Measurements from ENCODE around the gene CDKN2AIP.

CDKN2AIP gene

DNA sequence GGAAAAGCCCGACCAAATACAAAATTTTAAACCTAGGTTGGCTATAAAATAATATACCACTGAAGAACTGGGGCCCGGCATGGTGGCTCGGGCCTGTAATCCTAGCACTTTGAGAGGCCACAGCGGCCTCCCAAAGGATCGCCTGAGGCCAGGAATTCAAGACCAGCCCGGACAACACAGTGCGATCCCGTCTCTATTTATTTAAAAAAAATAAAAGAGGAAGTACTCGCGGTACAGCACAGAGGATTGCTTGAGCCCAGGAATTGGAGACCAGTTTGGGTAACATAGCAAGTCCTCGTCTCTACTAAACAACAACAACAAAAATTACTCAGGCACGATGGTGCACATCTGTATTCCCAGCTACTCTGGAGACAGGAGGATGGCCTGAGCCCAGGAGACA lies 44.8 kb upstream of the CDKN2AIP start:
- Histone ChIP-seq H4K20me1 (ENCODE audit: insufficient read depth, low read length, poor library complexity, severe bottlenecking) (no peaks in the 10 kb centered on the region), H3K27me3 (ENCODE audit: insufficient read depth, low read length, poor library complexity, severe bottlenecking) (no peaks in the 10 kb centered on the region), H3K9me3 (ENCODE audit: insufficient read depth, low read depth, low read length) (no peaks in the 10 kb centered on the region), H3K4me2 (ENCODE audit: low read depth, low read length, poor library complexity, severe bottlenecking) (no peak overlapping the region), H3K4me3 (ENCODE audit: low read length, poor library complexity, severe bottlenecking) (no peak overlapping the region), H3K79me2 (ENCODE audit: insufficient read depth, low read length) (no peaks in the 10 kb centered on the region), H3F3A (ENCODE audit: low read depth) (no peaks in the 10 kb centered on the region; the same call in 1 of the 2 replicates), H2AFZ (ENCODE audit: low read length) (no peak overlapping the region), H3K9ac (ENCODE audit: low read depth, low read length, poor library complexity, severe bottlenecking) (no peak overlapping the region), H3K9me2 (replicated peaks; ENCODE audit: low read depth, low read length) (no peaks in the 10 kb centered on the region), H3K36me3 (ENCODE audit: insufficient read depth, low read length) (no peaks in the 10 kb centered on the region), H3K4me1 (ENCODE audit: insufficient read depth, low read length, poor library complexity, severe bottlenecking) (peaks cover 27% of the 10 kb centered on the region)
- TF ChIP-seq, protein P1, sequence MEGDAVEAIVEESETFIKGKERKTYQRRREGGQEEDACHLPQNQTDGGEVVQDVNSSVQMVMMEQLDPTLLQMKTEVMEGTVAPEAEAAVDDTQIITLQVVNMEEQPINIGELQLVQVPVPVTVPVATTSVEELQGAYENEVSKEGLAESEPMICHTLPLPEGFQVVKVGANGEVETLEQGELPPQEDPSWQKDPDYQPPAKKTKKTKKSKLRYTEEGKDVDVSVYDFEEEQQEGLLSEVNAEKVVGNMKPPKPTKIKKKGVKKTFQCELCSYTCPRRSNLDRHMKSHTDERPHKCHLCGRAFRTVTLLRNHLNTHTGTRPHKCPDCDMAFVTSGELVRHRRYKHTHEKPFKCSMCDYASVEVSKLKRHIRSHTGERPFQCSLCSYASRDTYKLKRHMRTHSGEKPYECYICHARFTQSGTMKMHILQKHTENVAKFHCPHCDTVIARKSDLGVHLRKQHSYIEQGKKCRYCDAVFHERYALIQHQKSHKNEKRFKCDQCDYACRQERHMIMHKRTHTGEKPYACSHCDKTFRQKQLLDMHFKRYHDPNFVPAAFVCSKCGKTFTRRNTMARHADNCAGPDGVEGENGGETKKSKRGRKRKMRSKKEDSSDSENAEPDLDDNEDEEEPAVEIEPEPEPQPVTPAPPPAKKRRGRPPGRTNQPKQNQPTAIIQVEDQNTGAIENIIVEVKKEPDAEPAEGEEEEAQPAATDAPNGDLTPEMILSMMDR (conservative IDR thresholded peaks at IDR 0.05; ENCODE audit: low read length), result no peak
- TF ChIP-seq EZH2phosphoT487 (IDR thresholded peaks at IDR 0.05; ENCODE audit: borderline replicate concordance), result no peak

DNA sequence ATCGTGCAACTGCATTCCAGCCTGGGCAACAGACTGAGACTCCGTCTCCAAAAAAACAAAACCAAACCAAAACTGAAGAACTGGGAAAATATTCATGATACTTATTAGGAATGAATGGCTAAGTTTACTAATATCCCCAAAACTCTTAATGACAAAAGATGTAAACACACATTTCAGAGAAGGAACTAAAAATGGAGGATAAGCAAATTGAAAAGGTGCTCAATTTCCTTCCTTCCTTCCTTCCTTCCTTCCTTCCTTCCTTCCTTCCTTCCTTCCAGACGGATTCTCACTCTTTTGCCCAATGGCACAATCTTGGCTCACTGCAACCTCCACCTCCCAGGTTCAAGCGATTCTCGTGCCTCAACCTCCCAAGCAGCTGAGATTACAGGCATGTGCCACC lies 44.4 kb upstream of the CDKN2AIP start:
- Histone ChIP-seq H3K4me1 (ENCODE audit: insufficient read depth, low read length, poor library complexity, severe bottlenecking) (peaks cover 27% of the 10 kb centered on the region), H3K9ac (ENCODE audit: low read depth, low read length, poor library complexity, severe bottlenecking) (no peak overlapping the region), H3K27me3 (ENCODE audit: insufficient read depth, low read length, poor library complexity, severe bottlenecking) (no peaks in the 10 kb centered on the region), H3K4me3 (ENCODE audit: low read length, poor library complexity, severe bottlenecking) (no peak overlapping the region), H3K9me3 (ENCODE audit: insufficient read depth, low read depth, low read length) (no peaks in the 10 kb centered on the region), H4K20me1 (ENCODE audit: insufficient read depth, low read length, poor library complexity, severe bottlenecking) (no peaks in the 10 kb centered on the region), H3K36me3 (ENCODE audit: insufficient read depth, low read length) (no peaks in the 10 kb centered on the region), H3K4me2 (ENCODE audit: low read depth, low read length, poor library complexity, severe bottlenecking) (no peak overlapping the region), H3F3A (ENCODE audit: low read depth) (no peaks in the 10 kb centered on the region; the same call in 1 of the 2 replicates), H3K79me2 (ENCODE audit: insufficient read depth, low read length) (no peaks in the 10 kb centered on the region), H3K9me2 (replicated peaks; ENCODE audit: low read depth, low read length) (no peaks in the 10 kb centered on the region), H2AFZ (ENCODE audit: low read length) (no peak overlapping the region)
- TF ChIP-seq, protein P1 (conservative IDR thresholded peaks at IDR 0.05; ENCODE audit: low read length), result no peak

DNA sequence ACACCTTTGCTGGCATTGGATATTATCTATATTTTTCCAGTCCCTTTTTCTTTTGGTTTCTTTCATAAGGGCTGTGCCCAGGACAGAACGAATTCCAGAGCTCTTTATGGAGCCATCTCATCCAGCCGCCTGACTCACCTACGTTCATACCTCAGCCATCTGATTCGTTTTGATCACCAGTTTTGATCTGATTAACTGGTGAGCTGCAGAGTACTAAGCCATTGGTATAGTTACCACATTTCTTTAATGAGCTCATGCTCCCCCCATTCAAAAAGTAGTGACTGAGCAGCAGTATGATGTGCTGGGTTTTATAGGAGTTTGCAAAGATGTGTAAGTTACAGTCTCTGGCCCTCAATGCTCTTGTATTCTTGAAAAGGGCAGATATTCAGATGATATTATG lies 43.0 kb upstream of the CDKN2AIP start:
- TF ChIP-seq, protein P1 (conservative IDR thresholded peaks at IDR 0.05; ENCODE audit: low read length), result no peak
- TF ChIP-seq EZH2phosphoT487 (IDR thresholded peaks at IDR 0.05; ENCODE audit: borderline replicate concordance), result no peak
- H3K4me1 ChIP-seq (ENCODE audit: insufficient read depth, low read length, poor library complexity, severe bottlenecking), result peaks cover 31% of the 10 kb centered on the region

More for the DNA sequence above, 43.0 kb upstream of the CDKN2AIP start:
- Histone ChIP-seq H3K4me2 (ENCODE audit: low read depth, low read length, poor library complexity, severe bottlenecking) (no peak overlapping the region), H3K9me2 (replicated peaks; ENCODE audit: low read depth, low read length) (no peaks in the 10 kb centered on the region), H3F3A (ENCODE audit: low read depth) (no peaks in the 10 kb centered on the region; the same call in 1 of the 2 replicates), H3K79me2 (ENCODE audit: insufficient read depth, low read length) (no peaks in the 10 kb centered on the region), H2AFZ (ENCODE audit: low read length) (no peak overlapping the region), H3K36me3 (ENCODE audit: insufficient read depth, low read length) (no peaks in the 10 kb centered on the region), H3K9me3 (ENCODE audit: insufficient read depth, low read depth, low read length) (no peaks in the 10 kb centered on the region), H4K20me1 (ENCODE audit: insufficient read depth, low read length, poor library complexity, severe bottlenecking) (no peaks in the 10 kb centered on the region), H3K9ac (ENCODE audit: low read depth, low read length, poor library complexity, severe bottlenecking) (no peak overlapping the region), H3K4me3 (ENCODE audit: low read length, poor library complexity, severe bottlenecking) (no peak overlapping the region), H3K27me3 (ENCODE audit: insufficient read depth, low read length, poor library complexity, severe bottlenecking) (no peaks in the 10 kb centered on the region)

Data from Loucy (cell line).